ENCODE measurements around the gene DDX39B.
"Not testable (repeated sequence)": the region's sequence is repeated elsewhere in the genome, so short reads cannot be mapped to it uniquely, and the experiment has no call there.

The DDX39B gene

DNA sequence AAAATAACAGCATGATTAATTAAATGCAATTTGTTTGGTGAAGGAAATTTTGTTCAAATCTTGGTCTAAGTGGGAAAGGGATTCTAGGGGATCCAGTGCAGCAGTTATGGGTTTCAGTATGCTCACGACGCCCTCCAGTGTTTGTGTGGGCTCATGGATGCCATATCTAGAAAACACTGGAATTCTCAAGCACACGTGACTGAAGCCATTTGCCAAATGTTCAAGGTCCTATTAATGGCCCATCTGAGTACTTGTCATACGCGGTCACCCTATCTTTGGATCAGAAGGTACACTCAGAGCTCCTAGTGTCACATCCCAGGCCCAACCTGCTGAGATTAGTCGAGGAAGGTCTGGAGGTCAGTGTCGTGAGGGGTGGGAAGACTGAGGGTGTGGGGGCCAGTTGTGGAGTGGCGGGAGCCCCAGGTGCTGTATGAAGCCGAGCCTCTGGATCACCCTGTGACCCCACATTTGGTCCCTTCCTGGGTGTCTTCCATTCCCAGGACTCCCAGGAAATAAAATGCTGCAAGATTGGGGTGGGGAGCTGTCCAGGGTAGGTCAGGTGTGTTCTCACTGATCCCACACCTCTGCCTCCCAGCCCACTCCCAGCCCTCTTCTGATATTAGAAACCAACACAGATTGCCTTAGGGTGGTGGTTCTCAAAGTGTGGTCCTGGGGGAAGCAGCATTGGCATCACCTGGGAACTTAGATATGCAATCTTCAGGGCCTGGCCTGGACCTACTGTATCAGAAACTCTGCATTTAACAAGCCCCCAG, 55.6 kb downstream of the DDX39B start:
- DNase-seq (ENCODE audit: low read depth in 3 of 3): not testable (repeated sequence)

GRCh38 chr6:31485055-31485454, 56.7 kb downstream of the DDX39B start:
- no peak for DNase-seq (ENCODE audit: low read depth in 3 of 3)

DNA sequence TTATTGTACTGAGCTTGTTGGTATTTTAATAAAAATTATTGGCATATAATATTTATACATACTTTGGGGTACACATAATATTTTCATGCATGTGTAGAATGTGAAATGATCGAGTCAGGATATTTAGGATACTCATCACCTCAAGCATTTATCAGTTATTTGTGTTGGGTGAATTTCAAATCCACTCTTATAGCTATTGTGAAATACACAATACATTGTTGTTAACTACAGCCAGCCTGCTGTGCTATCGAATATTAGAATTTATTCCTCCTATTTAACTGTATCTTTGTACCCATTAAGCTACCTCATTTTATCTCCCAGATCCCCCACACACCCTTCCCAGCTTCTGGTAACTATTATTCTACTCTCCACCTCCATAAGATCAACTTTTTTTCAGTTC, 58.4 kb downstream of the DDX39B start:
- no peak for DNase-seq (ENCODE audit: low read depth in 3 of 3)

DNA sequence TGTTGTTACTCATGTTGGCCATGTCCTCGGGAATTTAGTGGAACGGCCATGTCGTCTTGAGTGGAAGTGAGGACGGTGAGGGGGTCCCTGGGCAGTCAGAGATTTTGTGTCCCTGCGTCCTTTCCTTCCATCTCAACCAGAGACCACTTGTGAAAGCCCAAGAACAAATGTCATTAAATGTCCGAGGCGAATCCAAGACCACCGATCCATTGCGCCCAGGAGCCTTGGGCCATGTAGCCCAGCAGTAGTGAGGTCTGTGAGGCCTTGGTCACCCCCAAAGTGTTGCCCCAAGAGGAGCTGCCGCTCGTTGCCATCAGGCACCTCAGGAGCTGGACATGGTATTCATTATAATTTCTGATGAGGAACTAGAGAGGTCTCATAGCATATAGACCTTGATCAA, 61.2 kb downstream of the DDX39B start:
- no peak for DNase-seq (ENCODE audit: low read depth in 3 of 3)

All from stimulated activated CD4-positive, alpha-beta T cell treated with anti-CD3 and anti-CD28 coated beads, TNF-alpha, amount 100 ng/mL, for 4 hours (primary cell).